Stimulated activated CD4-positive, alpha-beta T cell treated with anti-CD3 and anti-CD28 coated beads, Interleukin-15, amount 100 ng/mL, for 48 hours (primary cell): ENCODE measurements around the gene LRRC41.
"Not testable (repeated sequence)": the region's sequence is repeated elsewhere in the genome, so short reads cannot be mapped to it uniquely, and the experiment has no call there.

Experiments used
- DNase-seq, 2 donors: peaks; one replicate each; pipeline ENCODE4 v3.0.0-alpha.2; 2020; ENCODE audit warnings: low read depth in 2 of 2

LRRC41 gene

GRCh38 chr1:46303038-46303871, at the start of gene LRRC41, which contains the start of gene UQCRH:
Gene LRRC41 (minus strand): TSS chr1:46303616. CDS start chr1:46303322, 294 bp downstream.
Gene UQCRH (plus strand): TSS chr1:46303698. CDS start chr1:46303767, 69 bp downstream.
- DNase-seq = peak; percentile 85

- DNase-seq = no peak
Measured at GRCh38 chr1:46352363-46352762, 48.9 kb upstream of the LRRC41 start.

GRCh38 chr1:46345281-46345680, 41.9 kb upstream of the LRRC41 start:
- DNase-seq = no peak

- DNase-seq = no peak
Measured at GRCh38 chr1:46344481-46344880, 41.1 kb upstream of the LRRC41 start.

- no peak for DNase-seq
Measured at GRCh38 chr1:46343705-46344104, 40.3 kb upstream of the LRRC41 start.

GRCh38 chr1:46343351-46343695, 39.9 kb upstream of the LRRC41 start:
- no peak for DNase-seq

- no peak for DNase-seq
Measured at GRCh38 chr1:46342677-46343350, 39.4 kb upstream of the LRRC41 start.

GRCh38 chr1:46342084-46342656, 38.8 kb upstream of the LRRC41 start:
- no peak for DNase-seq

- no peak for DNase-seq
Measured at GRCh38 chr1:46341222-46342083, 38.0 kb upstream of the LRRC41 start.

GRCh38 chr1:46340404-46341221, 37.2 kb upstream of the LRRC41 start, which contains the start of gene NSUN4:
Gene NSUN4 (plus strand): TSS chr1:46340807. CDS start chr1:46340827, 20 bp downstream.
- DNase-seq = peak; percentile 80 to 81

- not testable (repeated sequence) for DNase-seq
Measured at GRCh38 chr1:46337409-46337808, 34.0 kb upstream of the LRRC41 start.

GRCh38 chr1:46335081-46335480, 31.7 kb upstream of the LRRC41 start:
- DNase-seq = no peak

- no peak for DNase-seq
Measured at GRCh38 chr1:46334030-46334384, 30.6 kb upstream of the LRRC41 start.

GRCh38 chr1:46333300-46334029, 30.0 kb upstream of the LRRC41 start:
- DNase-seq = no peak

GRCh38 chr1:46331786-46332540, 28.5 kb upstream of the LRRC41 start:
- not testable (repeated sequence) for DNase-seq

GRCh38 chr1:46330381-46330780, 27.0 kb upstream of the LRRC41 start:
- DNase-seq = not testable (repeated sequence)

- not testable (repeated sequence) for DNase-seq
Measured at GRCh38 chr1:46329807-46330206, 26.4 kb upstream of the LRRC41 start.

GRCh38 chr1:46328182-46328581, 24.8 kb upstream of the LRRC41 start:
- not testable (repeated sequence) for DNase-seq
